Osteocyte (in vitro differentiated cells): ENCODE results near the gene ECEL1. TPM values are rescaled to one million over a fixed set of nuclear protein-coding genes. Genes with fewer than 3 reads are reported as not detected.

Source experiments
- DNase-seq: peaks from one replicate; pipeline ENCODE4 v3.0.0; 2021; ENCODE audit warnings: mixed read lengths; ENCODE audit not compliant: unreplicated experiment; ENCODE audit errors: extremely low spot score
- H3K27ac Mint-ChIP-seq: one replicate; pipeline ENCODE4 v1.8.0; 2021; ENCODE audit warnings: mild to moderate bottlenecking, mixed read lengths; ENCODE audit not compliant: unreplicated experiment
- H3K27me3 Mint-ChIP-seq: one replicate; pipeline ENCODE4 v1.8.0; 2021; ENCODE audit warnings: mixed read lengths; ENCODE audit not compliant: unreplicated experiment
- H3K36me3 Mint-ChIP-seq: one replicate; pipeline ENCODE4 v1.8.0; 2021; ENCODE audit warnings: mixed read lengths; ENCODE audit not compliant: unreplicated experiment
- H3K4me1 Mint-ChIP-seq: one replicate; pipeline ENCODE4 v1.8.0; 2021; ENCODE audit warnings: mixed read lengths; ENCODE audit not compliant: unreplicated experiment
- H3K4me3 Mint-ChIP-seq: one replicate; pipeline ENCODE4 v1.8.0; 2021; ENCODE audit warnings: mild to moderate bottlenecking, moderate library complexity, mixed read lengths; ENCODE audit not compliant: unreplicated experiment
- H3K9me3 Mint-ChIP-seq: one replicate; pipeline ENCODE4 v1.8.0; 2021; ENCODE audit warnings: mixed read lengths; ENCODE audit not compliant: unreplicated experiment
- CTCF ChIP-seq: fragments of 200-600 bp; sonication (generic); IDR thresholded peaks from 2 replicates; pipeline ENCODE4 v1.5.0; 2021; ENCODE audit warnings: antibody characterized with exemption, mild to moderate bottlenecking, moderate library complexity
- total RNA-seq: library from RNA; stranded (reverse); gene quantifications from 2 replicates; pipeline ENCODE4 v1.2.1, GENCODE V29; 2021

Gene ECEL1
- total RNA-seq, 1 donor from 2014 or later, result 0.13 TPM

- peaks cover 4% of the 10 kb centered on the region for H3K27me3 Mint-ChIP-seq
- no peaks in the 10 kb centered on the region for H3K36me3 Mint-ChIP-seq
- H3K4me3 Mint-ChIP-seq, result no peak overlapping the region
- no peak for DNase-seq
- H3K9me3 Mint-ChIP-seq, result no peaks in the 10 kb centered on the region
- no peak for TF ChIP-seq CTCF
- peaks cover 6% of the 10 kb centered on the region for H3K4me1 Mint-ChIP-seq
- no peak overlapping the region for H3K27ac Mint-ChIP-seq
These were observed 50.5 kb downstream of the ECEL1 start for GRCh38 chr2:232437195-232437571.

- no peaks in the 10 kb centered on the region for H3K36me3 Mint-ChIP-seq
- no peaks in the 10 kb centered on the region for H3K9me3 Mint-ChIP-seq
- peaks cover 6% of the 10 kb centered on the region for H3K4me1 Mint-ChIP-seq
- peaks cover 4% of the 10 kb centered on the region for H3K27me3 Mint-ChIP-seq
- no peak for DNase-seq
- no peak for TF ChIP-seq CTCF
- no peak overlapping the region for H3K4me3 Mint-ChIP-seq
- H3K27ac Mint-ChIP-seq, result no peak overlapping the region
These were observed 51.0 kb downstream of the ECEL1 start for GRCh38 chr2:232436381-232437194.

GRCh38 chr2:232435805-232436204 is 51.8 kb downstream of the ECEL1 start:
- no peaks in the 10 kb centered on the region for H3K36me3 Mint-ChIP-seq
- no peak for TF ChIP-seq CTCF
- no peak for DNase-seq
- peaks cover 6% of the 10 kb centered on the region for H3K4me1 Mint-ChIP-seq
- H3K27me3 Mint-ChIP-seq, result peaks cover 3% of the 10 kb centered on the region
- no peak overlapping the region for H3K27ac Mint-ChIP-seq
- H3K9me3 Mint-ChIP-seq, result no peaks in the 10 kb centered on the region
- no peak overlapping the region for H3K4me3 Mint-ChIP-seq

- H3K4me1 Mint-ChIP-seq, result peaks cover 4% of the 10 kb centered on the region
- TF ChIP-seq CTCF, result no peak
- H3K36me3 Mint-ChIP-seq, result no peaks in the 10 kb centered on the region
- no peak overlapping the region for H3K4me3 Mint-ChIP-seq
- H3K9me3 Mint-ChIP-seq, result no peaks in the 10 kb centered on the region
- no peak overlapping the region for H3K27ac Mint-ChIP-seq
- H3K27me3 Mint-ChIP-seq, result no peaks in the 10 kb centered on the region
- no peak for DNase-seq
These were observed 52.3 kb downstream of the ECEL1 start for GRCh38 chr2:232435375-232435648.

- H3K27me3 Mint-ChIP-seq, result no peaks in the 10 kb centered on the region
- no peak for TF ChIP-seq CTCF
- H3K27ac Mint-ChIP-seq, result no peak overlapping the region
- H3K9me3 Mint-ChIP-seq, result no peaks in the 10 kb centered on the region
- H3K4me1 Mint-ChIP-seq, result peaks cover under 1% of the 10 kb centered on the region
- H3K4me3 Mint-ChIP-seq, result no peak overlapping the region
- no peak for DNase-seq
- H3K36me3 Mint-ChIP-seq, result no peaks in the 10 kb centered on the region
These were observed 52.9 kb downstream of the ECEL1 start for GRCh38 chr2:232434563-232435374.
